ENCODE data around the gene RMI1.

Gene RMI1

GRCh38 chr9:83972286-83972685 is 8.3 kb upstream of the RMI1 start:
- ATAC-seq = no peak
- no peak for TF ChIP-seq OSR1 (CRISPR knock-in tag; IDR thresholded peaks at IDR 0.05)
- TF ChIP-seq ESRRG (CRISPR knock-in tag; IDR thresholded peaks at IDR 0.05) = no peak
- TF ChIP-seq ZNF565 (CRISPR knock-in tag; conservative IDR thresholded peaks at IDR 0.05; ENCODE audit: low read depth) = no peak
- no peak for TF ChIP-seq ZFP3 (CRISPR knock-in tag; IDR thresholded peaks at IDR 0.05)
- no peak for TF ChIP-seq ZNF8 (CRISPR knock-in tag; IDR thresholded peaks at IDR 0.05)

GRCh38 chr9:83975300-83975699 is 5.3 kb upstream of the RMI1 start:
- no peak for ATAC-seq
- no peak for TF ChIP-seq CSRNP3 (CRISPR knock-in tag; IDR thresholded peaks at IDR 0.05)
- no peak for TF ChIP-seq POU6F1 (CRISPR knock-in tag; IDR thresholded peaks at IDR 0.05; ENCODE audit: borderline replicate concordance, low read depth)
- no peak for TF ChIP-seq GLIS3 (CRISPR knock-in tag; IDR thresholded peaks at IDR 0.05)
- no peak for TF ChIP-seq TCF4 (CRISPR knock-in tag; IDR thresholded peaks at IDR 0.05; ENCODE audit: borderline replicate concordance)
- TF ChIP-seq ZNF565 (CRISPR knock-in tag; conservative IDR thresholded peaks at IDR 0.05; ENCODE audit: low read depth) = no peak
- TF ChIP-seq BACH2 (CRISPR knock-in tag; IDR thresholded peaks at IDR 0.05; ENCODE audit: borderline replicate concordance) = no peak
- no peak for TF ChIP-seq ARNTL (CRISPR knock-in tag; IDR thresholded peaks at IDR 0.05; ENCODE audit: borderline replicate concordance, low read depth)
- no peak for TF ChIP-seq OSR1 (CRISPR knock-in tag; IDR thresholded peaks at IDR 0.05)
- no peak for TF ChIP-seq ZNF8 (CRISPR knock-in tag; IDR thresholded peaks at IDR 0.05)
- no peak for TF ChIP-seq TSHZ2 (CRISPR knock-in tag; IDR thresholded peaks at IDR 0.05)
- no peak for TF ChIP-seq ISL1 (CRISPR knock-in tag; IDR thresholded peaks at IDR 0.05)
- TF ChIP-seq ZNF70 (CRISPR knock-in tag; IDR thresholded peaks at IDR 0.05) = no peak
- TF ChIP-seq RARB (CRISPR knock-in tag; IDR thresholded peaks at IDR 0.05) = no peak
- no peak for TF ChIP-seq CREB5 (CRISPR knock-in tag; IDR thresholded peaks at IDR 0.05; ENCODE audit: low read depth)
- TF ChIP-seq SNAI2 (CRISPR knock-in tag; IDR thresholded peaks at IDR 0.05) = no peak
- no peak for TF ChIP-seq CSDC2 (CRISPR knock-in tag; IDR thresholded peaks at IDR 0.05)

GRCh38 chr9:83976372-83976771 is 4.2 kb upstream of the RMI1 start:
- no peak for ATAC-seq
- TF ChIP-seq RARB (CRISPR knock-in tag; IDR thresholded peaks at IDR 0.05) (no peak), TOX (CRISPR knock-in tag; IDR thresholded peaks at IDR 0.05; ENCODE audit: borderline replicate concordance) (no peak)

GRCh38 chr9:83977196-83977595 is 3.4 kb upstream of the RMI1 start:
- ATAC-seq = no peak

More at GRCh38 chr9:83977196-83977595, 3.4 kb upstream of the RMI1 start:
- TF ChIP-seq TOX (CRISPR knock-in tag; IDR thresholded peaks at IDR 0.05; ENCODE audit: borderline replicate concordance) = no peak
- no peak for TF ChIP-seq TSHZ2 (CRISPR knock-in tag; IDR thresholded peaks at IDR 0.05)
- TF ChIP-seq OSR1 (CRISPR knock-in tag; IDR thresholded peaks at IDR 0.05) = no peak
- TF ChIP-seq CSRNP3 (CRISPR knock-in tag; IDR thresholded peaks at IDR 0.05) = no peak
- no peak for TF ChIP-seq CREB5 (CRISPR knock-in tag; IDR thresholded peaks at IDR 0.05; ENCODE audit: low read depth)
- TF ChIP-seq CSDC2 (CRISPR knock-in tag; IDR thresholded peaks at IDR 0.05) = no peak
- TF ChIP-seq ZFP3 (CRISPR knock-in tag; IDR thresholded peaks at IDR 0.05) = no peak
- no peak for TF ChIP-seq ESRRG (CRISPR knock-in tag; IDR thresholded peaks at IDR 0.05)
